OCI-LY1 (cell line): Measurements from ENCODE around the gene PIWIL4.
A peak's percentile ranks its signal among the peaks of the same experiment; 100 is the strongest.

Experiments used
- H2AFZ ChIP-seq: fragments of 200-600 bp; sonication (generic), shearing (Covaris generic); 2 replicates; pipeline ENCODE4 v1.6.0; 2014; ENCODE audit warnings: antibody characterized with exemption, mild to moderate bottlenecking, low read length
- H3F3A ChIP-seq: fragments of 200-600 bp; sonication (generic), shearing (Covaris generic); 2 replicates; pipeline ENCODE4 v1.6.0; 2014; ENCODE audit warnings: mild to moderate bottlenecking, antibody characterized with exemption, low read length, moderate library complexity; ENCODE audit not compliant: insufficient read depth
- H3K27ac ChIP-seq: fragments of 200-600 bp; sonication (generic); 2 replicates; pipeline ENCODE4 v1.5.1; 2014; ENCODE audit warnings: low read length, mixed run types, mild to moderate bottlenecking, low read depth; ENCODE audit not compliant: poor library complexity, severe bottlenecking
- H3K27me3 ChIP-seq: fragments of 200-600 bp; sonication (generic); 2 replicates; pipeline ENCODE4 v1.6.0; 2014; ENCODE audit warnings: antibody characterized with exemption, mild to moderate bottlenecking, low read length, moderate library complexity; ENCODE audit not compliant: insufficient read depth
- H3K36me3 ChIP-seq: fragments of 200-600 bp; sonication (generic); 2 replicates; pipeline ENCODE4 v1.6.1; 2014; ENCODE audit warnings: mild to moderate bottlenecking, antibody characterized with exemption, low read length, moderate library complexity, mixed read lengths; ENCODE audit not compliant: insufficient read depth
- H3K4me1 ChIP-seq: fragments of 200-600 bp; sonication (generic); 2 replicates; pipeline ENCODE4 v1.5.1; 2014; ENCODE audit warnings: mild to moderate bottlenecking, low read length, moderate library complexity; ENCODE audit not compliant: insufficient read depth, severe bottlenecking
- H3K4me2 ChIP-seq: fragments of 200-600 bp; sonication (generic), shearing (Covaris generic); 2 replicates; pipeline ENCODE4 v1.6.1; 2014; ENCODE audit warnings: low read length
- H3K4me3 ChIP-seq: fragments of 200-600 bp; sonication (generic); 2 replicates; pipeline ENCODE4 v1.5.1; 2014; ENCODE audit warnings: low read length, low read depth, mild to moderate bottlenecking, mixed read lengths; ENCODE audit not compliant: poor library complexity, severe bottlenecking
- H3K79me2 ChIP-seq: fragments of 200-600 bp; shearing (Covaris generic); 2 replicates; pipeline ENCODE4 v1.6.1; 2016; ENCODE audit warnings: mixed run types, low read length, mixed read lengths; ENCODE audit not compliant: insufficient read depth
- H3K9ac ChIP-seq: fragments of 200-600 bp; sonication (generic), shearing (Covaris generic); 2 replicates; pipeline ENCODE4 v1.6.1; 2014; ENCODE audit warnings: mild to moderate bottlenecking, low read length, mixed read lengths
- H3K9me2 ChIP-seq: fragments of 200-600 bp; sonication (generic), shearing (Covaris generic); 2 replicates; pipeline ENCODE4 v1.6.1; 2014; ENCODE audit warnings: low read depth, mild to moderate bottlenecking, low read length, mixed read lengths
- H3K9me3 ChIP-seq: fragments of 200-600 bp; shearing (Covaris generic); 2 replicates; pipeline ENCODE4 v1.6.1; 2014; ENCODE audit warnings: low read length, mixed read lengths
- H4K20me1 ChIP-seq: fragments of 200-600 bp; sonication (generic), shearing (Covaris generic); 2 replicates; pipeline ENCODE4 v1.6.0; 2016; ENCODE audit warnings: mild to moderate bottlenecking, low read length; ENCODE audit not compliant: insufficient read depth
- CTCF ChIP-seq: fragments of 200-600 bp; sonication (generic), shearing (Covaris generic); IDR thresholded peaks from 2 replicates; pipeline ENCODE4 v1.5.1; 2017; ENCODE audit warnings: mild to moderate bottlenecking, antibody characterized with exemption, low read length, moderate library complexity, mixed read lengths
- EZH2 ChIP-seq: fragments of 200-600 bp; sonication (generic), shearing (Covaris generic); IDR thresholded peaks from 2 replicates; pipeline ENCODE4 v1.8.0; 2017; ENCODE audit warnings: borderline replicate concordance, mixed run types, mild to moderate bottlenecking, antibody characterized with exemption, low read length, moderate library complexity, mixed read lengths

Gene PIWIL4

GRCh38 chr11:94599510-94599909 is 32.3 kb downstream of the PIWIL4 start:
- Histone ChIP-seq H3K4me1 (no peaks in the 10 kb centered on the region), H3K9ac (no peak overlapping the region), H3K9me2 (no peaks in the 10 kb centered on the region), H3K27me3 (no peaks in the 10 kb centered on the region; the same call in 1 of the 2 replicates), H3K79me2 (no peaks in the 10 kb centered on the region), H4K20me1 (no peaks in the 10 kb centered on the region), H3K4me2 (no peak overlapping the region), H3K4me3 (no peak overlapping the region), H2AFZ (no peak overlapping the region), H3F3A (no peaks in the 10 kb centered on the region), H3K36me3 (no peaks in the 10 kb centered on the region), H3K27ac (no peak overlapping the region), H3K9me3 (no peaks in the 10 kb centered on the region)
- no peak for TF ChIP-seq CTCF
- TF ChIP-seq EZH2: no peak

GRCh38 chr11:94602430-94603372 is 35.5 kb downstream of the PIWIL4 start:
- TF ChIP-seq CTCF (peak; percentile 34; the same call in 1 of the 2 replicates), EZH2 (no peak)
- H3K9ac ChIP-seq: no peak overlapping the region
- no peaks in the 10 kb centered on the region for H3K36me3 ChIP-seq
- no peaks in the 10 kb centered on the region for H3K4me1 ChIP-seq
- H2AFZ ChIP-seq: no peak overlapping the region
- no peaks in the 10 kb centered on the region for H3F3A ChIP-seq
- H3K4me2 ChIP-seq: no peak overlapping the region
- no peaks in the 10 kb centered on the region for H3K79me2 ChIP-seq
- no peaks in the 10 kb centered on the region for H3K9me3 ChIP-seq
- no peaks in the 10 kb centered on the region; the same call in 1 of the 2 replicates for H3K27me3 ChIP-seq
- H4K20me1 ChIP-seq: no peaks in the 10 kb centered on the region
- H3K9me2 ChIP-seq: no peaks in the 10 kb centered on the region
- H3K27ac ChIP-seq: no peak overlapping the region
- H3K4me3 ChIP-seq: no peak overlapping the region

GRCh38 chr11:94603587-94603986 is 36.4 kb downstream of the PIWIL4 start:
- H3K79me2 ChIP-seq: no peaks in the 10 kb centered on the region
- no peak overlapping the region for H2AFZ ChIP-seq
- no peak overlapping the region for H3K9ac ChIP-seq
- H3K9me3 ChIP-seq: no peaks in the 10 kb centered on the region
- no peak overlapping the region for H3K4me3 ChIP-seq
- H3K4me1 ChIP-seq: no peaks in the 10 kb centered on the region
- no peaks in the 10 kb centered on the region for H3F3A ChIP-seq
- no peak overlapping the region for H3K4me2 ChIP-seq
- no peak overlapping the region for H3K27ac ChIP-seq
- no peaks in the 10 kb centered on the region for H3K9me2 ChIP-seq
- no peaks in the 10 kb centered on the region for H4K20me1 ChIP-seq
- no peak for TF ChIP-seq CTCF
- TF ChIP-seq EZH2: no peak
- H3K36me3 ChIP-seq: no peaks in the 10 kb centered on the region
- no peaks in the 10 kb centered on the region; the same call in 1 of the 2 replicates for H3K27me3 ChIP-seq
